Stomach (tissue), 4 donors: ENCODE results near the gene RBM47.

Experiments used
- POLR2AphosphoS5 ChIP-seq, 3 donors: sonication (generic); formaldehyde crosslinking; IDR thresholded peaks; one replicate each; pipeline ENCODE4 v1.6.1; 2016; ENCODE audit warnings: antibody characterized with exemption in 3 of 3
- TF ChIP-seq, protein P1 (sequence below), 7 experiments: fragments of 450-650 bp in 4 of 7; fragments of 200-600 bp in 3 of 7; sonication (generic) in 3 of 7; IDR thresholded peaks; one replicate each; pipeline ENCODE4 v1.5.1; 2016 to 2019; ENCODE audit warnings: antibody characterized with exemption in 7 of 7, control low read depth in 2 of 7, mild to moderate bottlenecking in 1 of 7

DNA sequence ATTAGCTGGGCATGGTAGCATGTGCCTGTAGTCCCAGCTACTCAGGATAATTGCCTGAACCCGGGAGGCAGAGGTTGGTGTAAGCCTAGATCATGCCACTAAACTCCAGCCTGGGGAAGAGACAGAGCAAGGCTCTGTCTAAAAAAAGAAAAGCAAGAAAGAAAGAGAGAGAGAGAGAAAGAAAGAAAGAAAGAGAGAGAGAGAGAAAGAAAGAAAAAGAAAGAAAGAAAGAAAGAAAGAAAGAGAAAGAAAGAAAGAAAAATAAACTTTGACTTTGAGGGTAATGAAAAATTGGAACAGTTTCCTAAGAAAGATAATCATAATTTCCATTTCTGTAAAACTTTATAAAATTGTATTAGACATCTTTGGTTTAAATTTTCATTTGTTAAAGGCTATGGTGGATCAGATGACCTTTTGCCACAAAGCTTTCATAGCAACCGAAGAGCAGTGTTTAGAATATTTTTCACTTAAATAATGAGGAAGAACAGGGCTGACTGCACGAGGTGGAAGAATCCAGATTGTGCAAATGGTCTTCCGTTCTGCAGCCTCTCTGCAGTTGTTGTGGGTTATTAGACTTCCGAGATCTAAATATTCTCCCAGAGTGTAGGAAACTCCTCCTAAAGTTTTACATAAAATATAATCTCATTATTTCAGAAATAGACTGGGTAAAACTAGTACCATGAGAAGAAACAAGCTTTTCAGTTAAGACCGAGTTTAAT lies 55.9 kb downstream of the RBM47 start:
- TF ChIP-seq, protein P1, sequence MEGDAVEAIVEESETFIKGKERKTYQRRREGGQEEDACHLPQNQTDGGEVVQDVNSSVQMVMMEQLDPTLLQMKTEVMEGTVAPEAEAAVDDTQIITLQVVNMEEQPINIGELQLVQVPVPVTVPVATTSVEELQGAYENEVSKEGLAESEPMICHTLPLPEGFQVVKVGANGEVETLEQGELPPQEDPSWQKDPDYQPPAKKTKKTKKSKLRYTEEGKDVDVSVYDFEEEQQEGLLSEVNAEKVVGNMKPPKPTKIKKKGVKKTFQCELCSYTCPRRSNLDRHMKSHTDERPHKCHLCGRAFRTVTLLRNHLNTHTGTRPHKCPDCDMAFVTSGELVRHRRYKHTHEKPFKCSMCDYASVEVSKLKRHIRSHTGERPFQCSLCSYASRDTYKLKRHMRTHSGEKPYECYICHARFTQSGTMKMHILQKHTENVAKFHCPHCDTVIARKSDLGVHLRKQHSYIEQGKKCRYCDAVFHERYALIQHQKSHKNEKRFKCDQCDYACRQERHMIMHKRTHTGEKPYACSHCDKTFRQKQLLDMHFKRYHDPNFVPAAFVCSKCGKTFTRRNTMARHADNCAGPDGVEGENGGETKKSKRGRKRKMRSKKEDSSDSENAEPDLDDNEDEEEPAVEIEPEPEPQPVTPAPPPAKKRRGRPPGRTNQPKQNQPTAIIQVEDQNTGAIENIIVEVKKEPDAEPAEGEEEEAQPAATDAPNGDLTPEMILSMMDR (IDR thresholded peaks at IDR 0.05): no peak
- TF ChIP-seq POLR2AphosphoS5 (IDR thresholded peaks at IDR 0.05): no peak
